PC-9 (cell line): ENCODE data around the gene EIF3I. TPM values are rescaled to one million over a fixed set of nuclear protein-coding genes. Genes with fewer than 3 reads are reported as not detected.

Source experiments
- BruUV-seq: library from RNA; stranded (reverse); fragments of 400-500 nt; replicated peaks from 2 replicates; lab custom pipeline; 2021; lab: Mats Ljungman, UMichigan
- CTCF ChIA-PET: fragments of 300-600 bp; sonication (Branson Sonifier 250); formaldehyde crosslinking; loops from one replicate; lab custom pipeline; 2022; ENCODE audit warnings: antibody characterized with exemption; lab: Charles Lee
- POLR2A ChIA-PET: fragments of 300-600 bp; sonication (Branson Sonifier 250); formaldehyde crosslinking; loops from one replicate; lab custom pipeline; 2022; ENCODE audit warnings: antibody characterized with exemption; ENCODE audit not compliant: unreplicated experiment; lab: Charles Lee
- DNase-seq, 2 experiments: peaks; one replicate each; pipeline versions ENCODE4 v3.0.0 to v3.0.0-alpha.2; 2015 to 2022; ENCODE audit warnings: mixed read lengths in 1 of 2
- H2AFZ ChIP-seq: fragments of 200-600 bp; sonication (generic); 2 replicates; pipeline ENCODE4 v1.8.1; 2017; ENCODE audit warnings: antibody characterized with exemption
- H3F3A ChIP-seq: fragments of 200-600 bp; sonication (generic); 2 replicates; pipeline ENCODE4 v1.8.1; 2017; ENCODE audit warnings: antibody characterized with exemption, mild to moderate bottlenecking, low read depth; ENCODE audit not compliant: insufficient read depth
- H3K27ac ChIP-seq: fragments of 200-600 bp; sonication (generic); 2 replicates; pipeline ENCODE4 v1.6.1; 2016; ENCODE audit warnings: mixed run types
- H3K27me3 ChIP-seq: fragments of 200-600 bp; sonication (generic); 2 replicates; pipeline ENCODE4 v1.6.1; 2016; ENCODE audit warnings: low read depth, mixed run types; ENCODE audit not compliant: insufficient read depth
- H3K36me3 ChIP-seq: fragments of 200-600 bp; sonication (generic); 2 replicates; pipeline ENCODE4 v1.6.1; 2016; ENCODE audit warnings: low read depth, mixed run types
- H3K4me1 ChIP-seq: fragments of 200-600 bp; sonication (generic); replicated peaks from 2 replicates; pipeline ENCODE4 v1.6.1; 2016; ENCODE audit warnings: mixed run types; ENCODE audit not compliant: insufficient read depth
- H3K4me2 ChIP-seq: fragments of 200-600 bp; sonication (generic); 2 replicates; pipeline ENCODE4 v1.6.1; 2017; ENCODE audit warnings: mixed run types
- H3K4me3 ChIP-seq: fragments of 200-600 bp; sonication (generic); 2 replicates; pipeline ENCODE4 v1.6.1; 2016; ENCODE audit warnings: mixed run types
- H3K79me2 ChIP-seq: fragments of 200-600 bp; sonication (generic); 2 replicates; pipeline ENCODE4 v1.6.1; 2017; ENCODE audit warnings: low read depth, mixed run types
- H3K9me2 ChIP-seq: fragments of 200-600 bp; sonication (generic); 2 replicates; pipeline ENCODE4 v1.8.1; 2017; ENCODE audit warnings: mild to moderate bottlenecking; ENCODE audit not compliant: insufficient read depth
- H3K9me3 ChIP-seq: fragments of 200-600 bp; sonication (generic); 2 replicates; pipeline ENCODE4 v1.8.1; 2016; ENCODE audit warnings: low read depth; ENCODE audit not compliant: insufficient read depth
- H4K20me1 ChIP-seq: fragments of 200-600 bp; sonication (generic); 2 replicates; pipeline ENCODE4 v1.8.1; 2017; ENCODE audit not compliant: insufficient read depth
- EZH2 ChIP-seq: fragments of 200-600 bp; sonication (generic); IDR thresholded peaks from 2 replicates; pipeline ENCODE4 v1.8.0; 2017; ENCODE audit warnings: antibody characterized with exemption, low read depth
- intact Hi-C: fragments of 100-400 bp; cut with micrococcal nuclease; formaldehyde crosslinking; loops from one replicate; pipeline ENCODE4 v1.10.0; 2022; ENCODE audit not compliant: unreplicated experiment
- total RNA-seq: library from RNA; stranded (reverse); gene quantifications from 2 replicates; pipeline ENCODE4 v1.2.3, GENCODE V29; 2021
- TF ChIP-seq, protein P1 (sequence below): fragments of 200-600 bp; sonication (generic); conservative IDR thresholded peaks from 2 replicates; pipeline ENCODE4 v1.6.1; 2017; ENCODE audit warnings: mixed run types, antibody characterized with exemption, mild to moderate bottlenecking, moderate library complexity

Gene EIF3I
- total RNA-seq, 1 experiment from 2014 or later, result 229 TPM

DNA sequence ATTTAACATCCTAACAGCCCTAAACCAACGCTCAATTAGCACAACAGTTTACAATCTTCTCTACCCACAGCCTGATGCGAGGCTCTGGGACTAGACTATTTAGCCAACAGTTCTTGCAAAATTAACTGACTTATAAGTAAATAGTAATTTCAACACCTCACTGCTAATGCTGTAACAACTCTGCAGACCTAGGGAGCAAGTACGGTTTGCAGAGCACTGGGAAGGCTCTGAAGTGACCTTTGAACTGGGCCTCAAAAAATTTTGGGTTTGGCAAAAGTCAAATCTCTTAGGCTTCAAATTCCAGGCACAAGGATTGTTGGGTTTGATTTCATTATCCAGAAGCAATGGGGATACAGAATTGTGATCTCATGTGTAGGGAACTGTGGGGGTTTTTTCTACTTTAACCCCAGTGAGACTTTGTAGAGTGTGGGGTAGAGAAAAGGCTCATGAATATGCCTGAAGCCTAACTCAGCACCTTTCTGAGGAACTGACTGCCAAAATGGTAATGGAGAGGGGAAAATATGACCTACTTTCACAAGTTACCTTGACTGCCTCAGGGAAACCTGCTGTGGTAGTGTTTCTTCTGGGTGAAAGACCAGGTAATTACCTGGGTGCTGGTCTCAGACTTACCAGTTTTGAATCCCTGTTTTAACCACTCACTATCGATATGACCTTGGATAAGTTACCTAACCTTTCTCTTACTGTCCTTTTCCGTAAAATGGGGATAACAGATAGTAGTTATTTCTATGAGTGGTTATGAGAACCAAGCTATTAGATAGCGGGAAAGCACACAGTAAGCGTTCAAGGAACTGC, 43.6 kb upstream of the EIF3I start:
- Histone ChIP-seq H4K20me1 (peaks cover 13% of the 10 kb centered on the region; the same call in 1 of the 2 replicates), H3K27me3 (no peaks in the 10 kb centered on the region), H3K36me3 (peaks cover 25% of the 10 kb centered on the region; the same call in 1 of the 2 replicates), H3K27ac (peak overlapping the region; percentile 69), H3K4me2 (peak overlapping the region; percentile 84), H3K4me1 (peaks cover 29% of the 10 kb centered on the region), H3K4me3 (peak overlapping the region; percentile 93), H3F3A (peaks cover 47% of the 10 kb centered on the region), H3K9me3 (no peaks in the 10 kb centered on the region), H3K9me2 (no peaks in the 10 kb centered on the region), H2AFZ (peak overlapping the region; percentile 93), H3K79me2 (peaks cover 30% of the 10 kb centered on the region)
- no peak for TF ChIP-seq EZH2
- TF ChIP-seq, protein P1, sequence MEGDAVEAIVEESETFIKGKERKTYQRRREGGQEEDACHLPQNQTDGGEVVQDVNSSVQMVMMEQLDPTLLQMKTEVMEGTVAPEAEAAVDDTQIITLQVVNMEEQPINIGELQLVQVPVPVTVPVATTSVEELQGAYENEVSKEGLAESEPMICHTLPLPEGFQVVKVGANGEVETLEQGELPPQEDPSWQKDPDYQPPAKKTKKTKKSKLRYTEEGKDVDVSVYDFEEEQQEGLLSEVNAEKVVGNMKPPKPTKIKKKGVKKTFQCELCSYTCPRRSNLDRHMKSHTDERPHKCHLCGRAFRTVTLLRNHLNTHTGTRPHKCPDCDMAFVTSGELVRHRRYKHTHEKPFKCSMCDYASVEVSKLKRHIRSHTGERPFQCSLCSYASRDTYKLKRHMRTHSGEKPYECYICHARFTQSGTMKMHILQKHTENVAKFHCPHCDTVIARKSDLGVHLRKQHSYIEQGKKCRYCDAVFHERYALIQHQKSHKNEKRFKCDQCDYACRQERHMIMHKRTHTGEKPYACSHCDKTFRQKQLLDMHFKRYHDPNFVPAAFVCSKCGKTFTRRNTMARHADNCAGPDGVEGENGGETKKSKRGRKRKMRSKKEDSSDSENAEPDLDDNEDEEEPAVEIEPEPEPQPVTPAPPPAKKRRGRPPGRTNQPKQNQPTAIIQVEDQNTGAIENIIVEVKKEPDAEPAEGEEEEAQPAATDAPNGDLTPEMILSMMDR, result no peak
- BruUV-seq, result no TSS peak
- DNase-seq, result peak in 1 of 2 experiments; percentile 57
- POLR2A ChIA-PET, result interaction anchor here (0.6 to 0.7 kb wide), 2 partner anchors 21 to 33 kb away, joined by 3 to 11 read pairs; no protein-coding TSS in a partner anchor
- CTCF ChIA-PET, result interaction anchor here (0.5 kb wide), 1 partner anchor 106 kb away, joined by 10 read pairs; the partner anchor contains the start of gene TMEM39B
- intact Hi-C loops, result loop anchor here (2.0 to 10.0 kb wide), 2 partner anchors 70 to 104 kb away; partner anchors contain the start of genes KPNA6 and TMEM39B

DNA sequence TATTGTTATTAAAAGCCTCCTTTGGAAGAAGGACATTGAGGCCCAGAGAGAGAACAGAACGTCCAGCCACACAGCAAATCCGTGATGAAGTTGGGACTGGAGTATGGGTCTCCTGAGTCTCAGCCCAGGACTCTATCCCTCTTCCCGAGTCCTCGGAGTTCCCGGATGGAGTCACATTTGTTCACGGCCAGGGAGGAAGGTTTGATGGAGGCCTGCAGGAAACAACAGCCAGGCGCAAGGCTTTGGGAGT, 43.1 kb upstream of the EIF3I start:
- Histone ChIP-seq H3K4me3 (peak overlapping the region; percentile 93), H2AFZ (peak overlapping the region; percentile 93), H3K9me2 (no peaks in the 10 kb centered on the region), H4K20me1 (peaks cover 13% of the 10 kb centered on the region; the same call in 1 of the 2 replicates), H3K9me3 (no peaks in the 10 kb centered on the region), H3K4me2 (peak overlapping the region; percentile 84), H3K27ac (peak overlapping the region; percentile 69), H3F3A (peaks cover 47% of the 10 kb centered on the region), H3K4me1 (peaks cover 29% of the 10 kb centered on the region), H3K79me2 (peaks cover 35% of the 10 kb centered on the region), H3K27me3 (no peaks in the 10 kb centered on the region), H3K36me3 (peaks cover 29% of the 10 kb centered on the region)
- ChIA-PET POLR2A (interaction anchor here (0.6 to 0.7 kb wide), 6 partner anchors 20 to 478 kb away, joined by 3 to 11 read pairs (median 4); no protein-coding TSS in a partner anchor), CTCF (no interaction called here)
- DNase-seq, result no peak
- intact Hi-C loops, result loop anchor here (2.0 to 10.0 kb wide), 2 partner anchors 70 to 104 kb away; partner anchors contain the start of genes KPNA6 and TMEM39B
- TSS peak; percentile 93 for BruUV-seq
- no peak for TF ChIP-seq EZH2
- TF ChIP-seq, protein P1, result no peak

DNA sequence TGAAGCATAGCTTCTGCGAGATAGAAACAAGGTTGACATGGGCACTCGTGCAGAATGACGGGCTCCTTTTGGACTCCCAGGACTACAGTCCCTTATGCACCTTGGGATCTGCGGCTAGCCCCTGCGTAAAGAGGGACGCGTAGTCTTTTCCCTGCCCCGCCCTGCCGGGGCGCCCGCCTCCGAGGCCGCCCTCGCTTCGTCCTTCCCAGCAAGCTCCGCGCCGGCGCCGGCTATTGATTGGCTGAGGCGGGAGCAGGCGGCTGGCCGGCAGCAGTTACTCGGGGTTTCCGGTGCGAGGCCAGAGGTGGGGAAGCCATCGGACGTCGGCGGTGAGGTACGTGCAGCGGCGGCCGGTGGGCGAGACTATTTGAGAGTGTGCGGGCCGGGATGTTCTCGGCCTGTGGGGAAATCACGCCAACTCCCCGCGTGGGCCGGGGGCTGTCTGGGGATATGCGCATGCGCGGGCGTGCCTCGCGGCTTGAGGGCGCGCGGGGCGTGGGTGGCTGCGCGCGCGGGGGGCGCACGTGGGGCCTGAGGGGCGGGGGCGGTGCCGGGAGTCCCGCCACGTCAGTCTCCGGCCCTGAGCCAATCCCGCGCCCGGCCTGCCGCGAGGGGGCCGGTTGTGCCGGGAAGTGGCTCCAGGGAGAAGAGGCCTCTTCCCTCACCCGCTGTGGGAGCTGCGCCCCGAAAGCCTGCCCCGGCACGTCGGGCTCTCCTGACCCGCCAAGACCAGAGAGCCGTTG, 42.6 kb upstream of the EIF3I start, which contains the start of gene TXLNA:
TXLNA (plus strand) TSS at position 233 of the 743 bp plus-strand sequence. CDS start 671 bp downstream, outside the sequence.
- intact Hi-C loops, result loop anchor here (2.0 to 10.0 kb wide), 2 partner anchors 71 to 105 kb away; partner anchors contain the start of genes KPNA6 and TMEM39B
- peak within 1 kb of the TSS; percentile 93 for H3K4me3 ChIP-seq
- H3K36me3 ChIP-seq, result peaks cover 33% of the 10 kb centered on the region
- peaks cover 40% of the 10 kb centered on the region for H3K79me2 ChIP-seq
- DNase-seq, result peak; percentile 86 to 91
- no peaks in the 10 kb centered on the region for H3K27me3 ChIP-seq
- H3F3A ChIP-seq, result peaks cover 47% of the 10 kb centered on the region
- peaks cover 13% of the 10 kb centered on the region; the same call in 1 of the 2 replicates for H4K20me1 ChIP-seq
- peak within 1 kb of the TSS; percentile 69 for H3K27ac ChIP-seq
- BruUV-seq, result no TSS peak
- H3K4me2 ChIP-seq, result peak within 1 kb of the TSS; percentile 84
- peaks cover 29% of the 10 kb centered on the region for H3K4me1 ChIP-seq
- no peaks in the 10 kb centered on the region for H3K9me3 ChIP-seq
- H3K9me2 ChIP-seq, result no peaks in the 10 kb centered on the region
- ChIA-PET CTCF (interaction anchor here (0.6 to 1.1 kb wide), 2 partner anchors 36 to 534 kb away, joined by 3 to 4 read pairs; no protein-coding TSS in a partner anchor), POLR2A (interaction anchor here (0.6 to 1.0 kb wide), 8 partner anchors 20 to 479 kb away, joined by 3 to 11 read pairs (median 4); partner anchors contain the start of gene TMEM39B)
- peak within 1 kb of the TSS; percentile 93 for H2AFZ ChIP-seq
- TF ChIP-seq, protein P1, result no peak
- no peak for TF ChIP-seq EZH2
